Measurements from ENCODE around the gene GZMM. TPM values are rescaled to one million over a fixed set of nuclear protein-coding genes. Genes with fewer than 3 reads are reported as not detected.
A peak's percentile ranks its signal among the peaks of the same experiment; 100 is the strongest.

Gene GZMM
- total RNA-seq, 6 donors from 2014 or later = 2.3 to 6.1 (median 3.8) TPM; not detected in 2

DNA sequence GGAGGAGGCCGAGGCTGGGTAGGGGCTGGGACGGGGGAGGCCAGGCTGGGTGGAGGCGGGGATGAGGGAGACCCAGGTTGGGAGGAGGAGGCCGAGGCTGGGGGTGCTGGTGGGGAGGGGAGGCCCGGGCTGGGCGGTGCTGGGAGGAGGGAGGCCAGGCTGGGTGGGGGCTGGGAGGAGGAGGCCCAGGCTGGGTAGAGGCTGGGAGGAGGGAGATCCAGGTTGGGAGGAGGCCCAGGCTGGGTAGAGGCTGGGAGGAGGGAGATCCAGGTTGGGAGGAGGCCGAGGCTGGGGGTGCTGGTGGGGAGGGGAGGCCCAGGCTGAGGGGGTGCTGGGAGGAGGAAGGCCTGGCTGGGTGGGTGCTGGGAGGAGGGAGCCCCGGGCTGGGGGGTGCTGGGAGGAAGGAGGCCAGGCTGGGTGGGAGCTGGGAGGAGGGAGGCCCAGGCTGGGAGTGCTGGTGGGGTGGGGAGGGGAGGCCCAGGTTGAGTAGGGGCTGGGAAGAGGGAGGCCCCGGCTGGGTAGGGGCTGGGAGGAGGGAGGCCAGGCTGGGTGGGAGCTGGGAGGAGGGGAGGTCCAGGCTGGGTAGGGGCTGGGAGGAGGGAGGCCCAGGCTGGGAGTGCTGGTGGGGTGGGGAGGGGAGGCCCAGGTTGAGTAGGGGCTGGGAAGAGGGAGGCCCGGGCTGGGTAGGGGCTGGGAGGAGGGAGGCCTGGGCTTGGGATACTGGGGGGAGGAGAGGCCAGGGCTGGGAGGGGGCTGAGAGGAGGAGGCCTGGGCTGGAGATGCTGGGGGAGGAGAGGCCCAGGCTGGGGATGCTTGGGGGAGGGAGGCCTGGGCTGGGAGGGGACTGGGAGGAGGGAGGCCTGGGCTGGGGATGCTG lies 25.9 kb upstream of the GZMM start:
- Histone ChIP-seq H3K4me1 (peaks cover 0 to 10% (median 0%) of the 10 kb centered on the region in 4 donors), H3K27me3 (no peaks in the 10 kb centered on the region), H3K27ac (no peak overlapping the region), H3K9me3 (no peaks in the 10 kb centered on the region), H3K4me3 (no peak overlapping the region), H3K36me3 (peaks cover 0 to 7% (median 3%) of the 10 kb centered on the region in 4 donors)
- ATAC-seq (ENCODE audit: low FRiP score in 2 of 2) (peak in 1 of 2 donors; percentile 13), DNase-seq (no peak)
- WGBS, 2 donors = 50 to 52% methylated on average over 4 to 5 of the region's 10 CpGs
- TF ChIP-seq POLR2AphosphoS5 (IDR thresholded peaks at IDR 0.05) = no peak
- no peak for TF ChIP-seq POLR2A (IDR thresholded peaks at IDR 0.05)
- TF ChIP-seq CTCF (IDR thresholded peaks at IDR 0.05) = no peak
- TF ChIP-seq EP300 (IDR thresholded peaks at IDR 0.05) = no peak

DNA sequence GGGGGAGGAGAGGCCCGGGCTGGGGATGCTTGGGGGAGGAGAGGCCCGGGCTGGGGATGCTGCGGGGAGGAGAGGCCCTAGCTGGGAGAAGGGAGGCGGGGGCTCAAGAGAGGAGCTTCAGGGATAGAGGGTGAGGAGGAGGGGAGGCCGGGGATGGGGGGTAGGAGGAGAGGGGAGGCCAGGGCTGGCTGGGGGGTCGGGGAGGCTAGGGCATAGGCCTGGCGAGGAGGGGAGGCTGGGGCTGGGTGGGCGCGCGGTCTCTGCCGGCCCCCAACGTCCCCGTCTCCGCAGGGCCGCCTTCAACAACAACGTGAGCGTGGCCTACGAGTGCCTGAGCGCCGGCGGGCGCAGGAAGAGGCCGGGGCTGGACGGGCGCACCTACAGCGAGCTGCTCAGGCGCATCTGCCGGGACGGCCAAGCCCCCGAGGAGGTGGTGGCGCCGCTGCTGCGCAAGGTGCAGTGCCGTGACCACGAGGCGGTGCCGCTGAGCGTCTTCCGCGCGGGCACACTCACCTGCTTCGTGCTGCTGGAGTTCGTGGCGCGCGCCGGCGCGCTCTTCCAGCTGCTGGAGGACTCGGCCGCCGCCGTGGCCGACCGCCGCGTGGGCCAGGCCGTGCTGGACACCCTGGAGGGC lies 25.1 kb upstream of the GZMM start:
- WGBS, 2 donors = 41 to 62% methylated on average over 18 of the region's 58 CpGs
- ATAC-seq (ENCODE audit: low FRiP score in 2 of 2) (peak in 1 of 2 donors; percentile 28), DNase-seq (peak in 1 of 2 donors; percentile 88)
- TF ChIP-seq POLR2A (IDR thresholded peaks at IDR 0.05) = no peak
- no peak for TF ChIP-seq EP300 (IDR thresholded peaks at IDR 0.05)
- TF ChIP-seq CTCF (IDR thresholded peaks at IDR 0.05) = no peak
- no peak for TF ChIP-seq POLR2AphosphoS5 (IDR thresholded peaks at IDR 0.05)
- peaks cover 0 to 9% (median 0%) of the 10 kb centered on the region in 4 donors for H3K4me1 ChIP-seq
- no peak overlapping the region for H3K4me3 ChIP-seq
- H3K9me3 ChIP-seq = no peaks in the 10 kb centered on the region
- H3K36me3 ChIP-seq = peaks cover 0 to 7% (median 3%) of the 10 kb centered on the region in 4 donors
- H3K27ac ChIP-seq = no peak overlapping the region
- H3K27me3 ChIP-seq = no peaks in the 10 kb centered on the region

- WGBS, 2 donors = 93 to 95% methylated on average over 32 to 37 of the region's 45 CpGs
- DNase-seq (peak in 1 of 2 donors; percentile 83), ATAC-seq (ENCODE audit: low FRiP score in 2 of 2) (no peak)
- H3K9me3 ChIP-seq = no peaks in the 10 kb centered on the region
- peaks cover 0 to 7% (median 3%) of the 10 kb centered on the region in 4 donors for H3K36me3 ChIP-seq
- TF ChIP-seq EP300 (IDR thresholded peaks at IDR 0.05) = no peak
- no peak for TF ChIP-seq CTCF (IDR thresholded peaks at IDR 0.05)
- no peak for TF ChIP-seq POLR2AphosphoS5 (IDR thresholded peaks at IDR 0.05)
- no peak for TF ChIP-seq POLR2A (IDR thresholded peaks at IDR 0.05)
- H3K27ac ChIP-seq = no peak overlapping the region
- H3K4me3 ChIP-seq = no peak overlapping the region
- H3K4me1 ChIP-seq = peaks cover 0 to 9% (median 0%) of the 10 kb centered on the region in 4 donors
- no peaks in the 10 kb centered on the region for H3K27me3 ChIP-seq
These were observed 24.4 kb upstream of the GZMM start for GRCh38 chr19:519449-519865.

DNA sequence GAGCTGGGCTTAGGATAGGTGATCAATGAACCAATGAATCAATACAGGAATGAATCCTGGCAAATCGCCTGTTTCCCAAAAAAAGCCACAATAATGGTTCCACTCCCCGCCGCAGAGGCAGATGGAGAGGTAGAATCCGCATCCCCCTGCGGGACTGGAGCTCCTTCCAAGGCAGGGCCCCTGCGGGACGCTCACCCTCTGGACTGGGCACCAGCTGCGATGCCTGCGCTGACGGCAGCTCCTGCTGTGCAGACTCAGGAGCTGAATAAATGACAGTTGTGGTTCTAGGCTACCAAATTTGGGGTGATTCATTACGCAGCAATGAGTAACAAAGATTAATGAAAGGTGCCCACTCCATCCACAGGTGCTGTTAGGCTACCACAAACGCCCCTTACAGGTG lies 21.1 kb upstream of the GZMM start:
- Histone ChIP-seq H3K9me3 (no peaks in the 10 kb centered on the region), H3K4me1 (peaks cover 0 to 9% (median 0%) of the 10 kb centered on the region in 4 donors), H3K4me3 (no peak overlapping the region), H3K27me3 (no peaks in the 10 kb centered on the region), H3K36me3 (peaks cover 0 to 7% (median 3%) of the 10 kb centered on the region in 4 donors), H3K27ac (no peak overlapping the region)
- DNase-seq (peak in 1 of 2 donors; percentile 61), ATAC-seq (ENCODE audit: low FRiP score in 2 of 2) (no peak)
- no peak for TF ChIP-seq POLR2AphosphoS5 (IDR thresholded peaks at IDR 0.05)
- no peak for TF ChIP-seq EP300 (IDR thresholded peaks at IDR 0.05)
- TF ChIP-seq POLR2A (IDR thresholded peaks at IDR 0.05) = no peak
- no peak for TF ChIP-seq CTCF (IDR thresholded peaks at IDR 0.05)
- WGBS, 2 donors = 96 to 97% methylated on average over 5 to 11 of the region's 12 CpGs

Data from upper lobe of left lung (tissue), 6 donors.